HEK293 (cell line): ENCODE measurements around the gene UQCC2.

Experiments used
- CTCF ChIA-PET: fragments of 350-600 bp; formaldehyde crosslinking; extraction: SDS; loops from one replicate; lab custom pipeline; 2021; ENCODE audit warnings: antibody characterized with exemption; lab: Yijun Ruan, JAX
- POLR2A ChIA-PET: fragments of 300-600 bp; formaldehyde crosslinking; extraction: SDS; loops from one replicate; lab custom pipeline; 2020; ENCODE audit warnings: antibody characterized with exemption, inconsistent platforms; lab: Yijun Ruan, JAX
- H3K27ac ChIP-seq: fragments of 200-500 bp; sonication (Bioruptor generic); 2 replicates; pipeline ENCODE4 v1.5.1; 2014; ENCODE audit warnings: low read depth, low read length, control low read depth, inconsistent platforms; ENCODE audit errors: extremely low read depth
- H3K36me3 ChIP-seq, 2 experiments: fragments of 200-500 bp in 1 of 2; sonication (Bioruptor generic) in 1 of 2; 1 replicate in 1 of 2; 2 replicates in 1 of 2; pipeline ENCODE4 v1.5.1; 2014 to 2017; ENCODE audit warnings: inconsistent platforms in 2 of 2, low read length in 2 of 2; ENCODE audit not compliant: control insufficient read depth in 2 of 2, insufficient read depth in 1 of 2
- H3K4me1 ChIP-seq: fragments of 200-500 bp; sonication (Bioruptor generic); 2 replicates; pipeline ENCODE4 v1.5.1; 2014; ENCODE audit warnings: mild to moderate bottlenecking, low read length, inconsistent platforms; ENCODE audit not compliant: control insufficient read depth, insufficient read depth
- H3K4me3 ChIP-seq: 2 replicates; pipeline ENCODE4 v1.5.1; 2011; ENCODE audit warnings: low read depth, mild to moderate bottlenecking, control low read depth, low read length, moderate library complexity
- H3K9me3 ChIP-seq: fragments of 200-500 bp; sonication (Bioruptor generic); 2 replicates; pipeline ENCODE4 v1.5.1; 2014; ENCODE audit warnings: low read depth, low read length, inconsistent platforms; ENCODE audit not compliant: control insufficient read depth, insufficient read depth
- BCL11B ChIP-seq: fragments of 450-650 bp; formaldehyde crosslinking; IDR thresholded peaks from 2 replicates; pipeline ENCODE4 v1.5.1; 2016; ENCODE audit warnings: low read depth, missing biosample characterization, missing genetic modification characterization
- FEZF1 ChIP-seq: fragments of 450-650 bp; formaldehyde crosslinking; IDR thresholded peaks from 2 replicates; pipeline ENCODE4 v1.5.1; 2016; ENCODE audit warnings: missing biosample characterization, missing genetic modification characterization
- HOXA7 ChIP-seq: sonication (generic); formaldehyde crosslinking; IDR thresholded peaks from 2 replicates; pipeline ENCODE4 v1.8.1; 2022; ENCODE audit warnings: missing genetic modification reagents, borderline replicate concordance
- RBAK ChIP-seq: fragments of 450-650 bp; formaldehyde crosslinking; IDR thresholded peaks from 2 replicates; pipeline ENCODE4 v1.5.1; 2016; ENCODE audit warnings: missing biosample characterization, missing genetic modification characterization
- ZBTB48 ChIP-seq: fragments of 450-650 bp; formaldehyde crosslinking; IDR thresholded peaks from 2 replicates; pipeline ENCODE4 v1.5.1; 2016; ENCODE audit warnings: missing biosample characterization, missing genetic modification characterization
- ZEB2 ChIP-seq: fragments of 450-650 bp; formaldehyde crosslinking; IDR thresholded peaks from 2 replicates; pipeline ENCODE4 v1.5.1; 2016; ENCODE audit warnings: missing biosample characterization, missing genetic modification characterization
- ZFP69B ChIP-seq: fragments of 450-650 bp; formaldehyde crosslinking; IDR thresholded peaks from 2 replicates; pipeline ENCODE4 v1.5.1; 2016; ENCODE audit warnings: missing biosample characterization, missing genetic modification characterization
- ZNF10 ChIP-seq: fragments of 450-650 bp; formaldehyde crosslinking; IDR thresholded peaks from 2 replicates; pipeline ENCODE4 v1.5.1; 2017; ENCODE audit warnings: missing biosample characterization, missing genetic modification characterization
- ZNF155 ChIP-seq: fragments of 450-650 bp; formaldehyde crosslinking; IDR thresholded peaks from 2 replicates; pipeline ENCODE4 v1.5.1; 2016; ENCODE audit warnings: missing biosample characterization, missing genetic modification characterization
- ZNF221 ChIP-seq: fragments of 450-650 bp; formaldehyde crosslinking; IDR thresholded peaks from 2 replicates; pipeline ENCODE4 v1.5.1; 2017; ENCODE audit warnings: missing biosample characterization, missing genetic modification characterization, borderline replicate concordance
- ZNF23 ChIP-seq: fragments of 450-650 bp; formaldehyde crosslinking; IDR thresholded peaks from 2 replicates; pipeline ENCODE4 v1.5.1; 2016; ENCODE audit warnings: missing biosample characterization, missing genetic modification characterization, borderline replicate concordance
- ZNF24 ChIP-seq: fragments of 450-650 bp; formaldehyde crosslinking; IDR thresholded peaks from 2 replicates; pipeline ENCODE4 v1.5.1; 2016; ENCODE audit warnings: missing biosample characterization, missing genetic modification characterization
- ZNF311 ChIP-seq: fragments of 450-650 bp; formaldehyde crosslinking; IDR thresholded peaks from 2 replicates; pipeline ENCODE4 v1.5.1; 2017; ENCODE audit warnings: missing biosample characterization, missing genetic modification characterization, borderline replicate concordance
- ZNF335 ChIP-seq: fragments of 450-650 bp; formaldehyde crosslinking; conservative IDR thresholded peaks from 2 replicates; pipeline ENCODE4 v1.5.1; 2016; ENCODE audit warnings: missing biosample characterization, missing genetic modification characterization
- ZNF366 ChIP-seq: fragments of 450-650 bp; formaldehyde crosslinking; conservative IDR thresholded peaks from 2 replicates; pipeline ENCODE4 v1.5.1; 2016; ENCODE audit warnings: missing biosample characterization, missing genetic modification characterization
- ZNF423 ChIP-seq: fragments of 450-650 bp; formaldehyde crosslinking; IDR thresholded peaks from 2 replicates; pipeline ENCODE4 v1.5.1; 2016; ENCODE audit warnings: missing biosample characterization, missing genetic modification characterization
- ZNF529 ChIP-seq: fragments of 450-650 bp; formaldehyde crosslinking; IDR thresholded peaks from 2 replicates; pipeline ENCODE4 v1.5.1; 2017; ENCODE audit warnings: missing genetic modification characterization, missing biosample characterization; ENCODE audit not compliant: insufficient replicate concordance
- ZNF600 ChIP-seq: fragments of 450-650 bp; formaldehyde crosslinking; IDR thresholded peaks from 2 replicates; pipeline ENCODE4 v1.5.1; 2016; ENCODE audit warnings: missing biosample characterization, missing genetic modification characterization
- ZNF629 ChIP-seq: fragments of 450-650 bp; formaldehyde crosslinking; IDR thresholded peaks from 2 replicates; pipeline ENCODE4 v1.5.1; 2017; ENCODE audit warnings: missing biosample characterization, missing genetic modification characterization
- ZNF677 ChIP-seq: fragments of 450-650 bp; IDR thresholded peaks from 2 replicates; pipeline ENCODE4 v1.5.0; 2018; ENCODE audit warnings: missing biosample characterization, mild to moderate bottlenecking, missing genetic modification characterization, moderate library complexity
- TF ChIP-seq, protein P1 (sequence below): fragments of 450-650 bp; formaldehyde crosslinking; IDR thresholded peaks from 2 replicates; pipeline ENCODE4 v1.5.1; 2016; ENCODE audit warnings: missing biosample characterization, missing genetic modification characterization
- TF ChIP-seq, protein P2 (sequence below): fragments of 450-650 bp; formaldehyde crosslinking; IDR thresholded peaks from 2 replicates; pipeline ENCODE4 v1.5.1; 2016; ENCODE audit warnings: missing biosample characterization, missing genetic modification characterization

The UQCC2 gene

DNA sequence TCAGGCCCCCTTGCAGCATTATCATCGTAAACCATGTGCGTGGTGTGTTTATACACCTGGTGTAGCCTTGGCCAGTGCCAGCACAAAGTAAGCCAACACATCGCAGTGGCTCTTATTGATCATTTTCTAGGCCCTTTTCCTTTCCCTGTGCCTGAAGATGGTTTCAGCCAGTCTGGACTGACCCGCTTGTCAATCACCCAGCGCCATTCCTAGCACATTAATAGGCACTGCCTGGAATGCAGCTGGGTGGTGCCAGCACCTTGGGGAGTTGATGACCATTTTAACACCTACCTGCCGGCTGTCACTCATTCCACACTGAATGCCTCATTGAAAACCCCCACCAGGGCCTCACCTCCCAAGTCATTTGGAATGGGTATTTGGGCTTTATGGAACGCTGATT is 4.9 kb upstream of the UQCC2 start:
- H3K9me3 ChIP-seq, result no peaks in the 10 kb centered on the region
- no peak overlapping the region for H3K27ac ChIP-seq
- TF ChIP-seq ZNF423 (tag by site-specific recombination), result no peak
- TF ChIP-seq ZNF335 (tag by site-specific recombination), result peak; percentile 15; the same call in 1 of the 2 replicates
- ChIA-PET POLR2A (interaction anchor here (0.6 to 1.5 kb wide), 2 partner anchors 63 to 399 kb away, joined by 4 to 6 read pairs; partner anchors contain the start of gene ZBTB22), CTCF (interaction anchor here (1.1 to 1.6 kb wide), 3 partner anchors 16 to 52 kb away, joined by 4 to 11 read pairs (median 10); no protein-coding TSS in a partner anchor)
- H3K36me3 ChIP-seq, result no peaks in the 10 kb centered on the region
- no peak overlapping the region for H3K4me3 ChIP-seq
- peaks cover 3% of the 10 kb centered on the region; the same call in 1 of the 2 replicates for H3K4me1 ChIP-seq

DNA sequence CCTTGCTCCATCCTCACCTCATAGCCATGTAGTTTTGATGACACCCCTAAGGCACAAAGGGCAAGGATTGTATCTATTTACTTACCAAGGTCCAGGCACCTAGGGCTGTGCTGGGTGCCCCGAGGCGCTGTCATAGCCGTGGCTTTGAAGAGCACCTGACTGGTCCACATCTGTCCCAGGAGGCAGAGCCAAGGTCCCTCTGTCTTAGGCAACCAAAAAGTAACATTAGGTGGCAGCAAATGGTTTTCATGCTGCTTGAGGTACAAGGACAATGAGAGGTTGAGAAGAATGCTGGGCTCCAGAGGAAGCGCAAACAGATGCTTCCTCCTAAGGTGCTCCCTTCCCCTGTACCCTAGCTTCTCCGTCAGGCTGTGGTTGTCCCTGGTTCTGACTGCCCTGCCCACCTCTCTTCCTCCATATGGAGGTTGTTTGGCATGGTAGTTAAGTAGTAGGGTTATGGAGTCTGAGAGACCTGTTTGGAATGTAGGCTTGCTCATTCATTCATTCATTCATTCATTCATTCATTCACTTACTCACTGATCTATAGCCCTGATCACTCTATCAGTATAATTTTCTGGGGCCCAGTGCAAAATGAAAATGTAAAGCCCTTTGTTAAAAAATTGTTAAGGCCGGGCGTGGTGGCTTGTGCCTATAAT is 3.0 kb upstream of the UQCC2 start:
- Histone ChIP-seq H3K27ac (no peak overlapping the region), H3K9me3 (no peaks in the 10 kb centered on the region), H3K4me3 (no peak overlapping the region), H3K4me1 (peaks cover 7% of the 10 kb centered on the region; the same call in 1 of the 2 replicates), H3K36me3 (peaks cover 6 to 12% of the 10 kb centered on the region in 2 experiments)
- ChIA-PET CTCF (interaction anchor here (0.6 to 4.0 kb wide), 13 partner anchors 8 to 449 kb away, joined by 3 to 33 read pairs (median 5); no protein-coding TSS in a partner anchor), POLR2A (no interaction called here)
- TF ChIP-seq ZNF311 (tag by site-specific recombination) (no peak), ZNF24 (tag by site-specific recombination) (0 out of 2 replicates have a peak, but pooled peaks have one; percentile 56)

DNA sequence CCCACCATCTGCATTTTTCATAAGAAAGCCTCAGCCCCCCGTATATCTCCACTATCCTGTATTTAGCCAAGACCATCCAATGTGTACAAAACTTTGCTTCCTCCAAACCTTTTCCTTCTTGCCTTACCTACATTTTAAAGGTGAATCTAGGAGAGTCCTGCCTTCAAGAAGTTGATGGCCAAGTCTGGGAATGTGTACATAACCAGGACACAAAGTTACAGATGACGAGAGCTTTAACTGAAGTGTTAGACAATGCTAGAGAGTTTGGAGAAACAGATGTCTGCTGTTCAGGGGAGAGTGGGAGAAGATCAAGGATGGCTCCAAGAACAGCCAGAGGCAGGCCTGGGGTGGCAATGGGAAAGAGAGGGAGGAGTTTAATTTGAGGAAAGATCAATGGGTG is 2.3 kb upstream of the UQCC2 start:
- no peak overlapping the region for H3K27ac ChIP-seq
- CTCF ChIA-PET, result interaction anchor here (0.5 to 4.0 kb wide), 11 partner anchors 11 to 672 kb away, joined by 3 to 33 read pairs (median 5); no protein-coding TSS in a partner anchor
- POLR2A ChIA-PET, result no interaction called here

More for the DNA sequence above, 2.3 kb upstream of the UQCC2 start:
- Histone ChIP-seq H3K4me3 (no peak overlapping the region), H3K36me3 (peaks cover 11 to 19% of the 10 kb centered on the region in 2 experiments), H3K9me3 (no peaks in the 10 kb centered on the region), H3K4me1 (peaks cover 7% of the 10 kb centered on the region; the same call in 1 of the 2 replicates)
- TF ChIP-seq HOXA7 (CRISPR knock-in tag) (no peak), ZNF366 (no peak), ZNF221 (tag by site-specific recombination) (no peak), RBAK (tag by site-specific recombination) (no peak), ZNF155 (tag by site-specific recombination) (no peak), ZNF23 (tag by site-specific recombination) (no peak), ZFP69B (no peak), BCL11B (tag by site-specific recombination) (no peak), ZNF10 (tag by site-specific recombination) (no peak), ZNF600 (tag by site-specific recombination) (no peak), ZNF529 (tag by site-specific recombination) (no peak), ZNF629 (tag by site-specific recombination) (no peak), ZEB2 (tag by site-specific recombination) (no peak), FEZF1 (no peak), ZBTB48 (tag by site-specific recombination) (no peak), ZNF677 (tag by site-specific recombination) (no peak)
- TF ChIP-seq, protein P1, sequence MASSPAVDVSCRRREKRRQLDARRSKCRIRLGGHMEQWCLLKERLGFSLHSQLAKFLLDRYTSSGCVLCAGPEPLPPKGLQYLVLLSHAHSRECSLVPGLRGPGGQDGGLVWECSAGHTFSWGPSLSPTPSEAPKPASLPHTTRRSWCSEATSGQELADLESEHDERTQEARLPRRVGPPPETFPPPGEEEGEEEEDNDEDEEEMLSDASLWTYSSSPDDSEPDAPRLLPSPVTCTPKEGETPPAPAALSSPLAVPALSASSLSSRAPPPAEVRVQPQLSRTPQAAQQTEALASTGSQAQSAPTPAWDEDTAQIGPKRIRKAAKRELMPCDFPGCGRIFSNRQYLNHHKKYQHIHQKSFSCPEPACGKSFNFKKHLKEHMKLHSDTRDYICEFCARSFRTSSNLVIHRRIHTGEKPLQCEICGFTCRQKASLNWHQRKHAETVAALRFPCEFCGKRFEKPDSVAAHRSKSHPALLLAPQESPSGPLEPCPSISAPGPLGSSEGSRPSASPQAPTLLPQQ (tag by site-specific recombination), result no peak
- TF ChIP-seq, protein P2, sequence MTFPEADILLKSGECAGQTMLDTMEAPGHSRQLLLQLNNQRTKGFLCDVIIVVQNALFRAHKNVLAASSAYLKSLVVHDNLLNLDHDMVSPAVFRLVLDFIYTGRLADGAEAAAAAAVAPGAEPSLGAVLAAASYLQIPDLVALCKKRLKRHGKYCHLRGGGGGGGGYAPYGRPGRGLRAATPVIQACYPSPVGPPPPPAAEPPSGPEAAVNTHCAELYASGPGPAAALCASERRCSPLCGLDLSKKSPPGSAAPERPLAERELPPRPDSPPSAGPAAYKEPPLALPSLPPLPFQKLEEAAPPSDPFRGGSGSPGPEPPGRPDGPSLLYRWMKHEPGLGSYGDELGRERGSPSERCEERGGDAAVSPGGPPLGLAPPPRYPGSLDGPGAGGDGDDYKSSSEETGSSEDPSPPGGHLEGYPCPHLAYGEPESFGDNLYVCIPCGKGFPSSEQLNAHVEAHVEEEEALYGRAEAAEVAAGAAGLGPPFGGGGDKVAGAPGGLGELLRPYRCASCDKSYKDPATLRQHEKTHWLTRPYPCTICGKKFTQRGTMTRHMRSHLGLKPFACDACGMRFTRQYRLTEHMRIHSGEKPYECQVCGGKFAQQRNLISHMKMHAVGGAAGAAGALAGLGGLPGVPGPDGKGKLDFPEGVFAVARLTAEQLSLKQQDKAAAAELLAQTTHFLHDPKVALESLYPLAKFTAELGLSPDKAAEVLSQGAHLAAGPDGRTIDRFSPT (tag by site-specific recombination), result no peak
